Mesothelial cell of epicardium (in vitro differentiated cells): ENCODE results near the gene SLC39A3. TPM values are rescaled to one million over a fixed set of nuclear protein-coding genes. Genes with fewer than 3 reads are reported as not detected.

ENCODE experiments used
- DNase-seq, 2 experiments: peaks; one replicate each; pipeline ENCODE4 v3.0.0; 2021; ENCODE audit warnings: low spot score in 2 of 2; ENCODE audit not compliant: unreplicated experiment in 2 of 2
- H3K27ac Mint-ChIP-seq: 2 replicates; pipeline ENCODE4 v1.8.0; 2021; ENCODE audit warnings: mixed read lengths
- H3K27me3 Mint-ChIP-seq: 2 replicates; pipeline ENCODE4 v1.8.0; 2021; ENCODE audit warnings: low read depth, mixed read lengths
- H3K36me3 Mint-ChIP-seq: 2 replicates; pipeline ENCODE4 v1.8.0; 2021; ENCODE audit warnings: mixed read lengths
- H3K4me1 Mint-ChIP-seq: 2 replicates; pipeline ENCODE4 v1.8.0; 2021; ENCODE audit warnings: mixed read lengths
- H3K4me3 Mint-ChIP-seq: 2 replicates; pipeline ENCODE4 v1.8.0; 2021; ENCODE audit warnings: mild to moderate bottlenecking, moderate library complexity, mixed read lengths
- H3K9me3 Mint-ChIP-seq: 2 replicates; pipeline ENCODE4 v1.8.0; 2021; ENCODE audit warnings: mixed read lengths
- total RNA-seq: library from RNA; stranded (reverse); gene quantifications from 3 replicates; pipeline ENCODE4 v1.2.1, GENCODE V29; 2021
- TF ChIP-seq, protein P1 (sequence below): fragments of 200-600 bp; sonication (generic); IDR thresholded peaks from one replicate; pipeline ENCODE4 v1.5.0; 2021; ENCODE audit warnings: antibody characterized with exemption; ENCODE audit not compliant: unreplicated experiment

The SLC39A3 gene
- total RNA-seq, 1 donor from 2014 or later = 28.8 TPM

DNA sequence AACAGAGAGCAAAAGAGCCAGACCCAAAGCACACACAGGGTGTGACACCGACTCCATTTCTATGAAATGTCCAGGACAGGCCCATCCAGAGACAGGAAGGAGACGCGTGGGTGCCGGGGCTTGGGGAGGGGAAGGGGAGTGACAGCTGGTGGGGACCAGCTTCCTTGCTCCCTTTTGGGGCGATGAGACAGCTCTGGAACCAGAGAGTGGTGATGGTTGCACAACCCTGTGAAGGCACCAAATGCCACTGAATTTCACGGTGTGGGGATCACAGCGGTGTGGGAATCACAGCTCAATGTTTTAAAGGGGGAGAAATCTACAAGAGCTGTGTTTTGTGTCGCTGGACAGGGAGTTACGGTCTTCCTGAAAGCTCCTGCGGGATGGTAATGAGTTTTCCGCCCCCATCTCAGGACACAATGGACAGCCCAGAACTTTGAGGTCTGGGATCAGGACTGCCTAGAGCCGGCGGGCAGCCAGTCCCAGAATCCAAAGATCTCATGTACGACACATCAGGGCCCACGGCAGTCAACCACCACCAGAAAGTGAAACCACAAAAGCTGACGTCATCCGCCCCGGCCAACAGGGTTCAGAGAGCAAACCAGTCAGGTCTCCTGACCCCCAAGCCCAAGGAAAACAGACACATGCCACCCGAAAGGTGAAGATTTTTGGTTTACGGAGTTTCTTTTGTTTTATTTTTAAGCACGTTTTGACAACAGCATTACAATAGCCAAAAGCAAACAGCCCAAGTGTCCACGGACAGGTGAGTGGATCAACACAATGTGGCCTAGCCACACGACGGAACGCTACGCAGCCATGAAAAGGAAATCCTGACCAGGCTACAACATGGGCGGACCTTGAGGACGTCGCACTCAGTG is 36.0 kb upstream of the SLC39A3 start:
- Mint-ChIP-seq H3K4me3 (no peak overlapping the region), H3K9me3 (no peaks in the 10 kb centered on the region), H3K27ac (no peak overlapping the region), H3K4me1 (peaks cover 4% of the 10 kb centered on the region), H3K36me3 (peaks cover 21% of the 10 kb centered on the region), H3K27me3 (no peaks in the 10 kb centered on the region)
- TF ChIP-seq, protein P1, sequence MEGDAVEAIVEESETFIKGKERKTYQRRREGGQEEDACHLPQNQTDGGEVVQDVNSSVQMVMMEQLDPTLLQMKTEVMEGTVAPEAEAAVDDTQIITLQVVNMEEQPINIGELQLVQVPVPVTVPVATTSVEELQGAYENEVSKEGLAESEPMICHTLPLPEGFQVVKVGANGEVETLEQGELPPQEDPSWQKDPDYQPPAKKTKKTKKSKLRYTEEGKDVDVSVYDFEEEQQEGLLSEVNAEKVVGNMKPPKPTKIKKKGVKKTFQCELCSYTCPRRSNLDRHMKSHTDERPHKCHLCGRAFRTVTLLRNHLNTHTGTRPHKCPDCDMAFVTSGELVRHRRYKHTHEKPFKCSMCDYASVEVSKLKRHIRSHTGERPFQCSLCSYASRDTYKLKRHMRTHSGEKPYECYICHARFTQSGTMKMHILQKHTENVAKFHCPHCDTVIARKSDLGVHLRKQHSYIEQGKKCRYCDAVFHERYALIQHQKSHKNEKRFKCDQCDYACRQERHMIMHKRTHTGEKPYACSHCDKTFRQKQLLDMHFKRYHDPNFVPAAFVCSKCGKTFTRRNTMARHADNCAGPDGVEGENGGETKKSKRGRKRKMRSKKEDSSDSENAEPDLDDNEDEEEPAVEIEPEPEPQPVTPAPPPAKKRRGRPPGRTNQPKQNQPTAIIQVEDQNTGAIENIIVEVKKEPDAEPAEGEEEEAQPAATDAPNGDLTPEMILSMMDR = no peak
- no peak for DNase-seq

DNA sequence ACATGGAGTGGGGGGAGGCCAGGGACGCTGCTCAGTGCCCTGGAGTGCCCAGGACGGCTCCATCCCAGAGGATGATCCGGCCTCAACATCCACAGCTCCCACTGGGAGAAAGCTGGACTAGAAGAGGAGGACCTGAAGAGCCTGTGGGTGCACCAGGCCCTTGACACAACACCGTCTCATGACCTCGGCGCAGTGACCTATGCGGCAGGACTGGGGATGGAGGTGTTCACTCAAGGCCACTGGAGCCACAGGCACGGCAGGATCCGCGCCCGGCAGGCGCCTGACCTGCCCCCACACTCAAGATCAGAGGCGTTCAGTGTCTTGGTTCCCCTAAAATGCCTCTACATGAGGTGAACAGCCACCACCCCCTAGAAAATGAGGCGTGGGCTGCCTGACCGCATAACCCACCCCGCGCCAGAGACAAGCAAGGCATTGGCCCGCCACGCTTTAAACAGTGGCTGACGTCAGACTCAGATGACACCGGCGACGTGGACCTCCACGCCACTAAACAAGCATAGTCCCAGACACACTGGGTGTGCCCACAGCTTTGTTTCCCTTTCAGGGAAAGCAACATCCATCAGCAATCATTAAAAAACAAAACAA is 35.2 kb upstream of the SLC39A3 start:
- no peaks in the 10 kb centered on the region for H3K9me3 Mint-ChIP-seq
- no peak overlapping the region for H3K4me3 Mint-ChIP-seq
- TF ChIP-seq, protein P1 = no peak
- H3K4me1 Mint-ChIP-seq = peaks cover under 1% of the 10 kb centered on the region
- DNase-seq = no peak
- H3K36me3 Mint-ChIP-seq = peaks cover 17% of the 10 kb centered on the region
- H3K27me3 Mint-ChIP-seq = no peaks in the 10 kb centered on the region
- H3K27ac Mint-ChIP-seq = no peak overlapping the region

DNA sequence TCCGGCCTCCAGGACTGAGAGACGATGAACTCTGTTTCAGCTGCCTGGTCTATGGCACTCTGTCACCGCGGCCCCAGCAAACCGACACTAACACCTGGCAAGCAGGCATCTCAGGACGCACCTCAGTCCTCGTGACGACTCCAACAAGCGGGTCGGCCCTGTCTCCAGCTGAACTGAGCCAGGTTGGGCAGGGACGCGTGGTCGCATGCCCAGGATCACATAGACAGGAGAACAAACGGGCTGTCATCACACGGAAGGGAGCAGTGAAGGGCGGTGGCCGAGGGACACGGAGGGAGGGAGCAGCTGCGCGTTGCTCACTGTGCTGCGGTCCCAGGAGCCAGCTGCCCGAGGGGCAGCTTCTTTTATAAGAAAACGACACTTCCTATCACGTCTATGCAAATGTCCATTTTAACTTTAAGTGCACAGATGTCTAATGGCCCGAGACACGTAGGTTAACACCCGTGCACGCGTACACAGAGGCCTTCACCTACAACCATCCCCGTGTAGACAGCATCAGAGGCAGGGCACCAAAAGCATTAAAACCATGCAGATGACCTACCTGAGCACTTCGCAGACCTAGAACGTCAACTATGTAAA is 34.4 kb upstream of the SLC39A3 start:
- TF ChIP-seq, protein P1 = no peak
- H3K4me1 Mint-ChIP-seq = no peaks in the 10 kb centered on the region
- no peaks in the 10 kb centered on the region for H3K9me3 Mint-ChIP-seq

DNA sequence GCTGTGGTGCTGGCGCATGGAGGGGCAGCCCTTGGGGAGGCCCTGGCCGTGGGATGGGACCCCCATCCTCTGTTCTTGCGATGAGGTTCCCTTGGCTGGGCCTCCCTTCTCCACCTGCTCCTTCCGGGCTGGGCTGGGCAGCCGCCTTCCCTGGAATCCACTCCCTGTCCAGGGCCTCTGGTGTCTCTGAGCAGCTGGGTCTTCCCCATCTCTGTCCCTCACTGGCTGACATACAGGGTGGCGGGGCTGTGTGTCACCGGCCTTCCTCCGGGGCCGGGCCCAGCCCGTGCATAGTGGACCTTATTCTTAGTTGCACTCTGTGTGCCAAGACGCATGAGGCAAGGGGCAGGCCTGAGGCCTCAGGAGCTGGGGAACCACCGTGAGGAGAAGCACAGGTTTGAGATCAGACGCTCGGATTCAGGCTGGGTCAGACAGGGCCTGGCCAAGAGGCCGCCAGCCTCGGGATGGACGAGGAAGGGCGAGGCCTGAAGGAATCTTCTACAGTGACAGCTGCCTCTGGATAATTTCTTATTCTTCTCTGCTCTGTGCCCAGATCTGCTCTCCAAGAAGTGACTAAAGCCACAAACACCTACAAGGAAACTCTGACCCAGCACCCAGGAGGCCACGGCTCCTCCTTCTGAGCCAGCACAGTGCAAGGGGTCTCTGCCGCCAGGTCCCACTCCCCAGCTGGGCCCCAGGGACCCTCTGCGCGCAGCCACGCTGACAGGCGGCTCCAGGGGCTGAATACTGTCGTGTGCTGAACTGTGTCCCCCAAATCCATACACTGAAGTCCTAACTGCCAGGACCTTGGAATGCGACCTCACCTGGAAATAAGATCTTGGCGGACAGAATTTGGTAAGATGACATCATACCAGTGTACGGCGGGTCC is 32.2 kb upstream of the SLC39A3 start:
- no peak for DNase-seq
- Mint-ChIP-seq H3K4me1 (no peaks in the 10 kb centered on the region), H3K36me3 (peaks cover 14% of the 10 kb centered on the region), H3K4me3 (no peak overlapping the region), H3K9me3 (no peaks in the 10 kb centered on the region), H3K27me3 (no peaks in the 10 kb centered on the region), H3K27ac (peak overlapping the region; percentile 61)
- TF ChIP-seq, protein P1 = no peak

More for the DNA sequence above, 34.4 kb upstream of the SLC39A3 start:
- Mint-ChIP-seq H3K27ac (no peak overlapping the region), H3K4me3 (no peak overlapping the region), H3K27me3 (no peaks in the 10 kb centered on the region), H3K36me3 (peaks cover 16% of the 10 kb centered on the region)
- no peak for DNase-seq
